GM12892 (cell line): ENCODE measurements around the gene RNF223.

ENCODE experiments used
- POLR2A ChIP-seq: IDR thresholded peaks from 2 replicates; pipeline ENCODE4 v1.6.1; 2011; ENCODE audit warnings: low read depth, low read length, control low read depth
- POLR2AphosphoS5 ChIP-seq: IDR thresholded peaks from 2 replicates; pipeline ENCODE4 v1.6.1; 2011; ENCODE audit warnings: low read depth, low read length, control low read depth
- TAF1 ChIP-seq: IDR thresholded peaks from 2 replicates; pipeline ENCODE4 v1.6.1; 2011; ENCODE audit warnings: low read depth, mild to moderate bottlenecking, control low read depth, low read length, borderline replicate concordance

- TF ChIP-seq POLR2AphosphoS5 (no peak), POLR2A (no peak), TAF1 (no peak)
Observed at GRCh38 chr1:1115136-1115785, 41.2 kb upstream of the RNF223 start.
